Transverse colon (tissue), 4 donors: ENCODE results near the gene ATOH8. TPM values are rescaled to one million over a fixed set of nuclear protein-coding genes. Genes with fewer than 3 reads are reported as not detected.

Experiments used
- DNase-seq: peaks from one replicate; pipeline ENCODE4 v3.0.0-alpha.2; 2019
- H3K27ac ChIP-seq, 4 donors: fragments of 200-600 bp; sonication (generic); 2 replicates each; pipeline ENCODE4 v1.5.1; 2016 to 2018; ENCODE audit warnings: inconsistent platforms in 4 of 4
- H3K27me3 ChIP-seq: fragments of 200-600 bp; sonication (generic); 2 replicates; pipeline ENCODE4 v1.5.1; 2017; ENCODE audit warnings: inconsistent platforms
- H3K36me3 ChIP-seq, 4 donors: fragments of 200-600 bp; sonication (generic); 2 replicates each; pipeline ENCODE4 v1.5.1; 2017 to 2019; ENCODE audit warnings: inconsistent platforms in 4 of 4
- H3K4me1 ChIP-seq, 4 donors: fragments of 200-600 bp; sonication (generic); 2 replicates each; pipeline ENCODE4 v1.5.1; 2017 to 2020; ENCODE audit warnings: inconsistent platforms in 4 of 4
- H3K4me3 ChIP-seq, 4 donors: fragments of 200-600 bp; sonication (generic); 1 replicate in 1 of 4; 2 replicates in 3 of 4; pipeline versions ENCODE4 v1.5.1 to v1.6.1; 2017 to 2019; ENCODE audit warnings: inconsistent platforms in 4 of 4
- H3K9me3 ChIP-seq, 2 donors: fragments of 200-600 bp; sonication (generic); 2 replicates each; pipeline ENCODE4 v1.5.1; 2017 to 2019; ENCODE audit warnings: inconsistent platforms in 2 of 2
- CTCF ChIP-seq, 5 experiments: fragments of 200-600 bp in 3 of 5; fragments of 450-650 bp in 2 of 5; sonication (generic) in 3 of 5; IDR thresholded peaks; 1 replicate in 2 of 5; 2 replicates in 3 of 5; pipeline ENCODE4 v1.5.1; 2016 to 2017; ENCODE audit warnings: antibody characterized with exemption in 5 of 5, inconsistent platforms in 3 of 5, mild to moderate bottlenecking in 2 of 5, moderate library complexity in 1 of 5
- EP300 ChIP-seq: sonication (generic); formaldehyde crosslinking; IDR thresholded peaks from one replicate; pipeline ENCODE4 v1.6.1; 2017; ENCODE audit warnings: antibody characterized with exemption, low read depth
- POLR2A ChIP-seq: fragments of 450-650 bp; IDR thresholded peaks from one replicate; pipeline ENCODE4 v1.6.1; 2016; ENCODE audit warnings: antibody characterized with exemption, mild to moderate bottlenecking, moderate library complexity
- POLR2AphosphoS5 ChIP-seq, 3 donors: sonication (generic); formaldehyde crosslinking; IDR thresholded peaks; one replicate each; pipeline ENCODE4 v1.6.1; 2016; ENCODE audit warnings: antibody characterized with exemption in 3 of 3
- WGBS, 2 donors: methylation state at CpG; one replicate each; pipeline ENCODE4 v1.1.5; 2018; ENCODE audit warnings: low coverage in 1 of 2; 5-methylcytosine and 5-hydroxymethylcytosine counted together
- in situ Hi-C, 4 donors: fragments of 200-750 bp; cut with MboI; loops; one replicate each; pipeline versions ENCODE4 v1.15.0 to v1.15.1; 2017; ENCODE audit warnings: low sequenced_read_pairs in 3 of 4, low pct_ligation_motif_present in 1 of 4, low pct_unique_long_range_greater_than_20kb in 1 of 4
- intact Hi-C: fragments of 100-400 bp; cut with DNase I; formaldehyde crosslinking; loops from one replicate; pipeline ENCODE4 v1.15.1; 2023; ENCODE audit warnings: low total_unique reads
- total RNA-seq, 4 donors: library from RNA; depleted of rRNA; stranded (reverse); fragments of >200 nt; gene quantifications; one replicate each; pipeline ENCODE4 v1.1.0, GENCODE V29; 2016

Gene ATOH8
- total RNA-seq, 4 donors from 2014 or later, result 7.4 to 32.6 (median 14.4) TPM

DNA sequence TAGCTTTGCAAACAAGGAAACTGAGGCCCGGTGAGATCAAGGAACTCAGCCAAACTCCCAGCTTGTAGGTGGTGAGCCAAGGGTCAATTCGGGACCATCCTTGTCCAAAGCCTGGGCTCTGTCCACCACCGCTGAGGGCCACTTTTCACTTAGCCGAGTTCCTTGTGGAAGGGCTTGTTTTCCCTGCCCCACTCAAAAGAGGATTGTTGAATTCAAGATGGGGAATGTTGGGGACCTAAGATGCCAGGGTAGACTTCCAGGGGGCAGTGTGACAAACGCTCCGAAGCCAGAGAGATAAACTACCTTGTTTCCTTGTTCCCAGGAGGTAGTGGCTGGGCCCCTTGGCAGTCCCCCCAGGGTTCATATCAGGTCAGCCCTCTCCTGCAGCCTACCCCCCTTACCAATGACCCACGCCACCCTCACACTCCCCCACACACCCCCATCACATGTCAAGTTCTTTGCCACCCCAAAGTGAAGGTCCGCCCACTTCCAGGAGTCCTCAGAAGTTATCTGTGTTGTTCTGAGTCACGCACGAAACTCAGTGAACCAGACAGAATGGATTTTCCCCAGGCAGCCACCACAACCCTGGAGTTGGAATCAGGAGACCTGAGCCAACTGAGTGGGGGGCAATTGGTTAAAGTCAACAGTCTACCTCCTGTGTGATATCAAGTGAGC, 10.3 kb upstream of the ATOH8 start:
- Histone ChIP-seq H3K4me1 (peaks cover 26 to 52% (median 38%) of the 10 kb centered on the region in 4 donors), H3K27ac (peak overlapping the region; percentile 80 to 88 (median 84)), H3K9me3 (no peaks in the 10 kb centered on the region), H3K4me3 (no peak overlapping the region), H3K36me3 (no peaks in the 10 kb centered on the region), H3K27me3 (no peaks in the 10 kb centered on the region)
- in situ Hi-C loops (loop anchor here in 1 of 4 donors (5.0 kb wide), 1 partner anchor 69 kb away; no protein-coding TSS in a partner anchor), intact Hi-C loops (no loop called here)
- no peak for DNase-seq
- WGBS, 2 donors, result 40 to 69% methylated on average over 3 to 10 of the region's 10 CpGs
- TF ChIP-seq POLR2AphosphoS5 (IDR thresholded peaks at IDR 0.05), result no peak
- no peak for TF ChIP-seq EP300
- TF ChIP-seq CTCF (IDR thresholded peaks at IDR 0.05), result no peak
- TF ChIP-seq POLR2A, result no peak

DNA sequence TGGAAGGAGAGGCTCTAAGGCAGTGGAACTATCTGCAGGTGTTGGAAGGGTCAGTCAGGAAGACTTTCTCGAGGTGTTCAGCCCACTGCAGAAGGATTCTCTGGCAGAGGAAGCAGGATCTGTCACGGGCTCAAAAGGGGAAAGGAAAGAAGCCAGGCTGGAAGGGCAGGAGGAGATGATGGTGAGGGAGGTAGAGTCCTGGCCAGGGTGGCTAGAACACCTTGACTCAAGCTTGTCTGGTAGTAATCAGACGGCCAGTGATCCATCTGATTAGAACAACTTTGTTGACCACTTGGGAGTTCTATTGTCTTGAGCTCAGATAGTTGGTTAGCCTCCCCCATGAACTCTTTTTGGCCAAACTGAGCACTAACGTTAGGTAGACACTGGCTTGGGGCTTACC, 9.7 kb upstream of the ATOH8 start:
- DNase-seq, result no peak
- Histone ChIP-seq H3K4me1 (peaks cover 26 to 56% (median 39%) of the 10 kb centered on the region in 4 donors), H3K27me3 (no peaks in the 10 kb centered on the region), H3K36me3 (no peaks in the 10 kb centered on the region), H3K9me3 (no peaks in the 10 kb centered on the region), H3K27ac (peak overlapping the region; percentile 46 to 88 (median 70)), H3K4me3 (no peak overlapping the region)
- intact Hi-C loops (no loop called here), in situ Hi-C loops (loop anchor here in 1 of 4 donors (5.0 kb wide), 1 partner anchor 68 kb away; no protein-coding TSS in a partner anchor)
- WGBS, 2 donors, result 71% methylated on average over 4 of the region's 4 CpGs; no CpG with 5 or more reads in 1 of the 2 donors
- TF ChIP-seq POLR2AphosphoS5 (IDR thresholded peaks at IDR 0.05), result no peak
- TF ChIP-seq CTCF (IDR thresholded peaks at IDR 0.05), result no peak
- no peak for TF ChIP-seq EP300

DNA sequence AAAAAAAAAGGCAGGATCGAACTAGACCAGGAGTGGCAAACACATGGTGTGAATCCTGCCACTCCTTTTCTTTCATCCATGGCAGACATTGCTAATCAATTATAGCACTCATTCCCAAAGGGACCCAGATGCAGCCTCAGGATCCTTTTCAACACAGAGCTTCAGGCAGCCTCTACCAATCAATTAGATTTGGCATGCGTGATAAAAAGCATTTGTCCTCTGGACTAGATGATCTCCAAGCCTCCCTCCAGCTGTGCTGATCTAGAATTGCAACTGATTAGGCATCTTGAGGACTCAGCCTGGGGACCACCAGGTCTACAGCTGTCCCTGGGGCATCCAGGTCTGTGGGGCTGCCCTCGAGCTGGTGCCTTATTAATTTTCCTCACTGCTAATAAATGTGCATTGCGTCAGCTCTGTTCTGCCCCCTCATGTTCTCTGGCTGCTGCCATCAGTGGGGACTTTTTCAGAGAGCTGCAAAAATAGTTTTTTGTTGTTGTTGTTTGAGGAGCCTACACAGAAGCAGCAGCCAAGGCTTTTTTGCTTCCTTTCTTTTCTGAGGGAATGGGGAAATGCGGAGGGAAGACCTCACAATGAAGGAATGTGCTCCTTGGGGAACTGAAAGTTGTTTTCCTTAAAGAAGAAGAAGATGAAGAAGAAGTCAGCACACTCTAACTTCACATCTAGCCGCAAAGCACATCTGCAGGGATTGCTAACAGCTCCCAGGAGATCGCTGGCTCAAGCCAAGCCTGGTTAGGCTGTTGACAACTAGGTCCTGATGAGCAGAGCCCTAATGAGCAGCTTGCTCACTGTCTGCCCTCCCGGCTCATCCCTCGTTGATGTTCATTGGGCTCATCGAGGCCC, 8.8 kb upstream of the ATOH8 start:
- in situ Hi-C loops (loop anchor here in 1 of 4 donors (5.0 kb wide), 1 partner anchor 67 kb away; no protein-coding TSS in a partner anchor), intact Hi-C loops (no loop called here)
- TF ChIP-seq POLR2A (no peak), EP300 (no peak), POLR2AphosphoS5 (IDR thresholded peaks at IDR 0.05) (peak in 1 of 3 donors; percentile 43), CTCF (IDR thresholded peaks at IDR 0.05) (no peak)
- Histone ChIP-seq H3K9me3 (no peaks in the 10 kb centered on the region), H3K4me3 (no peak overlapping the region), H3K36me3 (no peaks in the 10 kb centered on the region), H3K4me1 (peaks cover 29 to 62% (median 41%) of the 10 kb centered on the region in 4 donors), H3K27me3 (no peaks in the 10 kb centered on the region), H3K27ac (peak overlapping the region; percentile 46 to 88 (median 70))
- 22 to 48% methylated on average over 1 to 10 of the region's 10 CpGs for WGBS, 2 donors
- peak; percentile 27 for DNase-seq

DNA sequence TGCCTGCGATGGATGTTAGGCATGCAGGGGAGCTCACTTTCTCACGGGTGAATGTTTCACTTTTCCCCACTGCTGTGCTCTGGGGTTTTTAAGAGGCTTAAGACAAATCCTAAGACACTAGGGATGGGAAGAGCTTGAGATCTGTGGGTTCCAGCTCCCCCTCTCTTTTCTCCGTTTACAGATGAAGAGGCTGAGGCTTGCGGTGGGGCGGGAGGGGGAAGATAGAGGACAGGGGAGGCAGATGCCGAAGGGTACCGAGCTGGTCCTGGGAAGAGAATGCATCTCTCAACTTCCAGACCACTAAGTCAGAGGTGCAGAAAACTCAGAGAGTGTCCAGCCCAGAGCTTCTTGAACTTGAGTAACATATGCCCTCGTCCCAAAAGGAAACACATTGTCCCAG, 8.2 kb upstream of the ATOH8 start:
- Histone ChIP-seq H3K27me3 (no peaks in the 10 kb centered on the region), H3K9me3 (no peaks in the 10 kb centered on the region), H3K4me3 (no peak overlapping the region), H3K27ac (peak overlapping the region; percentile 46 to 88 (median 70)), H3K4me1 (peaks cover 29 to 66% (median 43%) of the 10 kb centered on the region in 4 donors), H3K36me3 (no peaks in the 10 kb centered on the region)
- TF ChIP-seq EP300 (no peak), CTCF (IDR thresholded peaks at IDR 0.05) (no peak), POLR2A (no peak), POLR2AphosphoS5 (IDR thresholded peaks at IDR 0.05) (no peak)
- no peak for DNase-seq
- intact Hi-C loops (no loop called here), in situ Hi-C loops (no loop called here)
- whole genome bisulfite sequencing, 2 donors, result 51 to 65% methylated on average over 3 to 8 of the region's 8 CpGs
